GM10248 (cell line): ENCODE data around the gene FDX1.

ENCODE experiments used
- CTCF ChIA-PET: fragments of 300-600 bp; sonication (Branson Sonifier 250); formaldehyde crosslinking; extraction: SDS; loops from one replicate; lab custom pipeline; 2021; ENCODE audit warnings: antibody characterized with exemption; lab: Yijun Ruan, JAX
- POLR2A ChIA-PET: fragments of 350-650 bp; sonication (Branson Sonifier 250); formaldehyde crosslinking; extraction: SDS; loops from one replicate; lab custom pipeline; 2020; ENCODE audit warnings: antibody characterized with exemption; lab: Yijun Ruan, JAX
- DNase-seq: peaks from one replicate; pipeline ENCODE4 v3.0.0; 2012; ENCODE audit errors: extremely low spot score
- TF ChIP-seq, protein P1 (sequence below): IDR thresholded peaks from 2 replicates; pipeline ENCODE4 v1.5.1; 2012; ENCODE audit warnings: mild to moderate bottlenecking, low read depth; ENCODE audit errors: extremely low read depth, missing control alignments, control extremely low read depth

The FDX1 gene

DNA sequence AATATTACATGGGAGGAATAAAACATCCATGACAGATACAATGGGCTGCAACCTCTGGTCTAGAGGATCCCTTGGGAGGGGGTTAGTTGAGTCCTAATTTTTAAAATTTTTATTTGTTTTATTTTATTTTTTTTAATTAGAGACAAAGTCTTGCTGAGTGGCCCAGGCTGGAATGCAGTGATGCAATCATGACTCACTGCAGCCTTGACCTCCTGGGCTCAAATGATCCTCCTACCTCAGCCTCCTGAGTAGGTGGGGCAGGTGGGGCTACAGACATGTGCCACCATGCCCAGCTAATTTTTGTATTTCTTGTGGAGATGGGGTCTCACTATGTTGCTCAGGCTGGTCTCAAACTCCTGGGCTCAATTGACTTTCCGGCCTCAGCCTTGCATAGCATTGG lies 43.1 kb downstream of the FDX1 start:
- TF ChIP-seq, protein P1, sequence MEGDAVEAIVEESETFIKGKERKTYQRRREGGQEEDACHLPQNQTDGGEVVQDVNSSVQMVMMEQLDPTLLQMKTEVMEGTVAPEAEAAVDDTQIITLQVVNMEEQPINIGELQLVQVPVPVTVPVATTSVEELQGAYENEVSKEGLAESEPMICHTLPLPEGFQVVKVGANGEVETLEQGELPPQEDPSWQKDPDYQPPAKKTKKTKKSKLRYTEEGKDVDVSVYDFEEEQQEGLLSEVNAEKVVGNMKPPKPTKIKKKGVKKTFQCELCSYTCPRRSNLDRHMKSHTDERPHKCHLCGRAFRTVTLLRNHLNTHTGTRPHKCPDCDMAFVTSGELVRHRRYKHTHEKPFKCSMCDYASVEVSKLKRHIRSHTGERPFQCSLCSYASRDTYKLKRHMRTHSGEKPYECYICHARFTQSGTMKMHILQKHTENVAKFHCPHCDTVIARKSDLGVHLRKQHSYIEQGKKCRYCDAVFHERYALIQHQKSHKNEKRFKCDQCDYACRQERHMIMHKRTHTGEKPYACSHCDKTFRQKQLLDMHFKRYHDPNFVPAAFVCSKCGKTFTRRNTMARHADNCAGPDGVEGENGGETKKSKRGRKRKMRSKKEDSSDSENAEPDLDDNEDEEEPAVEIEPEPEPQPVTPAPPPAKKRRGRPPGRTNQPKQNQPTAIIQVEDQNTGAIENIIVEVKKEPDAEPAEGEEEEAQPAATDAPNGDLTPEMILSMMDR, result no peak
- no peak for DNase-seq
- CTCF ChIA-PET, result no interaction called here
- POLR2A ChIA-PET, result no interaction called here

DNA sequence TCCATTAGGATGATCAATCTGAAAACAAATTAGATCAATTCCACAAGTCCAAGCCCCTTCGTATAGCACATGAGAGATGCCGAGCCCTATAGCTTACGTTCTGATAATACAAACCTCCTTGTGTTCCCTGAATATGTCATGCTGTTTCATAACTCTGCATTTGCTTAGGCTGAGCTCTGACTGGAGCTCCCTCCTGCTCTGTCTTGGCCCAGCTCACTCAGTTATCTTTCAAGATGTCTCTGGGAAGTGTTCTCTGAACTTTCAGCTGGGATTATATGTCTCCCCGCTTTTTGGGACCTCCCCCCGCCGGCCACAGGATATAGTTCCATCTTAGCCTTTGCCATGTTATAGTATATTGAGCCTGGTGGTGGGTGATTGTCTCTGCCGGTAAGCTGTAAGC lies 44.0 kb downstream of the FDX1 start:
- TF ChIP-seq, protein P1, result no peak
- CTCF ChIA-PET, result interaction anchor here (1.1 to 1.4 kb wide), 3 partner anchors 26 to 973 kb away, joined by 3 read pairs; no protein-coding TSS in a partner anchor
- no peak for DNase-seq
- POLR2A ChIA-PET, result no interaction called here

DNA sequence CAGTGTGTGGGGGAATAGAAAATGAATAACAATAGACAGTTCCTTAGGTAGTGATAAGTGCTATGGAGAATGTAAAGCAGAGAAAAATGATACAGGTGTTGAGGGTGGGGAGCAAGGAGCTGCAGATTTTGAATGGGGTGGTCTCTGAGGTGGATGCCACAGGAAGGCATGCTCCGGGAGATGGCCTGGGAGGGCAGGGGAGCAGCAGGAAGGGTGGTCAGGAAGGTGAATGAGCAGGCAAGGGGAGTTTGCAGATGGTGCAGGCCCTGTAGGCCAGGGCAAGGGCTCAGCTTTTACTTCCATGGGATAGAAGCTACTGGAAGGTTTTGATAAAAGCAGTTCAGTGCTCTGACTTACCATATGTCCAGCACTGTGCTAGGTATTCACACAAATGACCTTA lies 44.8 kb downstream of the FDX1 start:
- ChIA-PET POLR2A (no interaction called here), CTCF (interaction anchor here (1.1 to 2.3 kb wide), 6 partner anchors 9 to 972 kb away, joined by 3 to 7 read pairs (median 3); no protein-coding TSS in a partner anchor)
- no peak for DNase-seq
- TF ChIP-seq, protein P1, result no peak

DNA sequence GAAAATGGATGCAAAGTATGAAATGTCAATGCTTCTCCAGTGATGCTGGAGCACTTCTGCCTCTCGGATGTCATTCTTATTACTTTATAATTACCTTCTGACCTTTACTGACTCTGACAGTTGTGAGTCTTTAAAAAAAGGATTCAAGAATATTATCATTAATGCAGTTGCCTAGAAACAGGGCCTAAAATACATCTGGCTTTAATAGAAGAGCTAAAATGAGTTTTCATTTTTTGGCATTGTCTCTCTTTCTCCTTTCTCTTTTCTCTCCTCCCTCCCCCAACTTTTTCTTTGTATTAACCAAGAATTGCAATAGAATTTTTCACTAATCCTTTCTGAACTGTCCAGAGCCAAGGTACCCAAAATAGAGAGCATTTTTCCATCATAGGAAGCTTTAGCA lies 45.9 kb downstream of the FDX1 start:
- TF ChIP-seq, protein P1, result no peak
- ChIA-PET CTCF (interaction anchor here (2.2 to 2.3 kb wide), 2 partner anchors 10 kb away, joined by 6 to 7 read pairs; no protein-coding TSS in a partner anchor), POLR2A (no interaction called here)
- DNase-seq, result no peak

DNA sequence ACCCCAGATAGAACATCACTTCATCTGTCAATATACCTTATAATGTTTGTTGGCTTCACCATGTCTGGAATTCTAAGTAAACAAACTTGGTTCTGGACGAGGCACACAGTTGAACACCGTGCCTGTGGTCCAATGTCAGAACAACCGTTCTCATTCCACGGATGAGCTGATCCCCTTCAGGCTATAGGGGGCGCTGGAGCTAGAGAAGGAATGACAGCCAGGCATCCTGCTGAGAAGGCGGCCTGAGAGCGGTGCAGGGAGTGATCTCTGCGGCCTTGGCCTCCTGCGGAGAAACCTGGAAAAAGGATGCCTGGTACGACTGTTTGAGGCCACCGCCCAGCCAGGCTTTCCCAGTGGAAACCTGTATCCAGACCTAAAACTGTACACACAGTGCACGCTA lies 48.7 kb downstream of the FDX1 start:
- ChIA-PET POLR2A (no interaction called here), CTCF (interaction anchor here (1.6 kb wide), 1 partner anchor 22 kb away, joined by 7 read pairs; no protein-coding TSS in a partner anchor)
- TF ChIP-seq, protein P1, result no peak
- DNase-seq, result no peak

DNA sequence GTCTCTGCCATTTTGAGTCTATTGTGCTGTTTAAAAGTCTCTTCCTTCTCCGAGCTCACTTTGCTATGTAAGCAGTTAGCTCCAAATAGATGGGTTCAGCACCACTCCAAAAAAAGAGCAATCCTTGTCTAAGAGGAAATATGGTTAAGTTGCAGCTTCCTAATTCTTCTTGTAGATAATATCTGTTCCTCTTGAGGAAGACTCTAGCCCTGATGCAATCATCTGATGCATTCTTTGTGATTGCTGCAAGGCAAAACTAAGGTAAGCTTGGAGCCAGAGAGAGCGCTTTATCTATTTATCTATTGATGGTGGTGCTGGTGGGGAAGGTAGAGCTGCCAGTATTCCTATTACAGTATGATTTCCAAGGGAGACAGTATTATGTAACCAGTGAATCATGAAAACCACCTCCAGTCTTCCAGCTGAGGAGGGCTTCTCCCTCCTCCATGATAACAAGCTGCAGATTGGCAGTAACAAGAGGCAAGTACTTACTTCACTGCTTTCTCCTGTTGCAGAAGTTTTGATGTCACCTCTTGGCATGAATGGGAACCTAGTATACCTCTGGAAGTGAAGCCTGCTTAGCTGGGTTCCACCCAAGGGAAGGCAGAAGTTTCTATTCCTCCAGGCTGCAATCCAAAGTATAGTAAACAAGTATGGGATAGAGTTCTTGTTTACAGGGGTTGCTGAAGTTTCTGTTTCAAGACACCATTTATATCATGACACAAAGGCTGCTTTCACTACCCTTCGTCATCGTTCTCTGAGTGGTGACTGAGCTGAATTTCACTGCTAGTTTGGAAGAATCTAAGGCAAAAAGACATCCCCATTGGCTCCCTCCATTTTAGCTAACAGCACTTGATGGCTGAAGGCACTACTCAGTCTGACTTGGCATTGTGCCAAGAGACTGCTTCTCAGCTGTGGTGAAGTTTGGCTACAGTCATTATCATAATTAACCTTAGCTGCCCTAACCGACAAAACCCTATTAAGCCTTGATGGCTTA lies 49.7 kb downstream of the FDX1 start:
- no peak for DNase-seq
- TF ChIP-seq, protein P1, result no peak
- CTCF ChIA-PET, result interaction anchor here (1.3 to 1.6 kb wide), 2 partner anchors 15 to 23 kb away, joined by 3 to 7 read pairs; no protein-coding TSS in a partner anchor
- POLR2A ChIA-PET, result no interaction called here
